Keratinocyte (primary cell): Measurements from ENCODE around the gene SLC37A1.

Experiments used
- EZH2 ChIP-seq: IDR thresholded peaks from one replicate; pipeline ENCODE4 v1.6.1; 2012; ENCODE audit warnings: inconsistent platforms, mild to moderate bottlenecking, low read length, moderate library complexity
- TF ChIP-seq, protein P1 (sequence below), 3 experiments: IDR thresholded peaks in 1 of 3; conservative IDR thresholded peaks in 1 of 3; optimal IDR thresholded peaks in 1 of 3; 2 replicates in 2 of 3; 3 replicates in 1 of 3; pipeline versions ENCODE3 to v1.5.1; 2011; ENCODE audit warnings: low read length in 3 of 3, mild to moderate bottlenecking in 3 of 3, moderate library complexity in 2 of 3, control low read depth in 1 of 3, inconsistent platforms in 1 of 3; ENCODE audit not compliant: insufficient read depth in 2 of 3; ENCODE audit errors: extremely low read depth in 1 of 3

DNA sequence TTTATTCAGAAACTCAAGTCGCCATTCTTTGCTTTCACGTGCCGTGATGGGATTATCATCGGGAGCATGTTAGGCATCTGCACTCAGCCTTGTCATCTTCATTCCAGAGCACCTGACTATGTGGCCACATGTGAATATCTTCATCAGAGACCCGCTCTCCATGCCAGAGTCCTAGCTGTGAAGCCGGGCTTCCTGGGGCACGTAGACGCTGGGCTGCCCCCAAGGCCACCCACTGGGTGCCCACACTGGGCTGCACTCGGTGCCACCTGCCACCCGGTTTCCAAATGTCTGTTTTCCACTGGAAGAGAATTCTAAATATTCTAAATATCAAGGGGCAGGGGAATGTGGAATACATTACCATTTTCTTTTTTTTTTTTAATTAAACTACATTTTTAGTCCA lies 43.8 kb downstream of the SLC37A1 start:
- TF ChIP-seq, protein P1, sequence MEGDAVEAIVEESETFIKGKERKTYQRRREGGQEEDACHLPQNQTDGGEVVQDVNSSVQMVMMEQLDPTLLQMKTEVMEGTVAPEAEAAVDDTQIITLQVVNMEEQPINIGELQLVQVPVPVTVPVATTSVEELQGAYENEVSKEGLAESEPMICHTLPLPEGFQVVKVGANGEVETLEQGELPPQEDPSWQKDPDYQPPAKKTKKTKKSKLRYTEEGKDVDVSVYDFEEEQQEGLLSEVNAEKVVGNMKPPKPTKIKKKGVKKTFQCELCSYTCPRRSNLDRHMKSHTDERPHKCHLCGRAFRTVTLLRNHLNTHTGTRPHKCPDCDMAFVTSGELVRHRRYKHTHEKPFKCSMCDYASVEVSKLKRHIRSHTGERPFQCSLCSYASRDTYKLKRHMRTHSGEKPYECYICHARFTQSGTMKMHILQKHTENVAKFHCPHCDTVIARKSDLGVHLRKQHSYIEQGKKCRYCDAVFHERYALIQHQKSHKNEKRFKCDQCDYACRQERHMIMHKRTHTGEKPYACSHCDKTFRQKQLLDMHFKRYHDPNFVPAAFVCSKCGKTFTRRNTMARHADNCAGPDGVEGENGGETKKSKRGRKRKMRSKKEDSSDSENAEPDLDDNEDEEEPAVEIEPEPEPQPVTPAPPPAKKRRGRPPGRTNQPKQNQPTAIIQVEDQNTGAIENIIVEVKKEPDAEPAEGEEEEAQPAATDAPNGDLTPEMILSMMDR (optimal IDR thresholded peaks at IDR 0.05 in 1 of 3, IDR thresholded peaks at IDR 0.05 in 1 of 3, conservative IDR thresholded peaks at IDR 0.05 in 1 of 3; ENCODE audit: extremely low read depth in 1 of 3, insufficient read depth in 2 of 3, low read length in 3 of 3), result no peak
- no peak for TF ChIP-seq EZH2
